H9 (cell line): ENCODE measurements around the gene CEP55. TPM values are rescaled to one million over a fixed set of nuclear protein-coding genes. Genes with fewer than 3 reads are reported as not detected.

Experiments used
- DNase-seq: peaks from one replicate; pipeline ENCODE4 v3.0.0-alpha.2; 2017
- H2AFZ ChIP-seq: one replicate; pipeline ENCODE4 v1.6.1; 2013; ENCODE audit warnings: mild to moderate bottlenecking, low read length, control low read depth, moderate library complexity
- H2AK5ac ChIP-seq: 2 replicates; pipeline ENCODE4 v1.6.1; 2013; ENCODE audit warnings: low read length, control low read depth, mixed read lengths; ENCODE audit not compliant: insufficient read length
- H2BK120ac ChIP-seq: one replicate; pipeline ENCODE4 v1.6.1; 2013; ENCODE audit warnings: low read depth, mild to moderate bottlenecking, low read length, control low read depth, inconsistent platforms; ENCODE audit not compliant: poor library complexity, severe bottlenecking
- H2BK12ac ChIP-seq: 2 replicates; pipeline ENCODE4 v1.6.1; 2013; ENCODE audit warnings: low read length, control low read depth, mixed read lengths, low read depth; ENCODE audit not compliant: insufficient read length
- H2BK15ac ChIP-seq: 2 replicates; pipeline ENCODE4 v1.6.1; 2013; ENCODE audit warnings: low read depth, low read length, control low read depth
- H2BK20ac ChIP-seq: one replicate; pipeline ENCODE4 v1.6.1; 2013; ENCODE audit warnings: low read depth, mild to moderate bottlenecking, low read length, control low read depth, inconsistent platforms; ENCODE audit not compliant: poor library complexity, severe bottlenecking
- H2BK5ac ChIP-seq: 2 replicates; pipeline ENCODE4 v1.6.1; 2013; ENCODE audit warnings: low read length, control low read depth, mixed read lengths; ENCODE audit not compliant: insufficient read length
- H3K14ac ChIP-seq: 2 replicates; pipeline ENCODE4 v1.6.1; 2013; ENCODE audit warnings: low read length, control low read depth; ENCODE audit not compliant: insufficient read depth
- H3K18ac ChIP-seq: 2 replicates; pipeline ENCODE4 v1.6.1; 2013; ENCODE audit warnings: low read depth, mild to moderate bottlenecking, mixed read lengths, low read length, control low read depth; ENCODE audit not compliant: insufficient read length
- H3K23ac ChIP-seq: 2 replicates; pipeline ENCODE4 v1.6.1; 2013; ENCODE audit warnings: low read length, control low read depth, mixed read lengths, low read depth; ENCODE audit not compliant: insufficient read length
- H3K23me2 ChIP-seq: 2 replicates; pipeline ENCODE4 v1.6.1; 2013; ENCODE audit warnings: low read depth, mild to moderate bottlenecking, mixed read lengths, low read length, control low read depth; ENCODE audit not compliant: insufficient read length, poor library complexity, severe bottlenecking
- H3K27ac ChIP-seq: 2 replicates; pipeline ENCODE4 v1.5.1; 2013; ENCODE audit warnings: low read length, control low read depth, mixed read lengths, low read depth; ENCODE audit not compliant: insufficient read length
- H3K27me3 ChIP-seq: 2 replicates; pipeline ENCODE4 v1.6.1; 2013; ENCODE audit warnings: low read length, control low read depth, inconsistent platforms; ENCODE audit not compliant: insufficient read depth
- H3K4ac ChIP-seq: 2 replicates; pipeline ENCODE4 v1.6.1; 2013; ENCODE audit warnings: low read depth, mild to moderate bottlenecking, control low read depth, inconsistent platforms, low read length, moderate library complexity
- H3K4me1 ChIP-seq: 2 replicates; pipeline ENCODE4 v1.6.1; 2013; ENCODE audit warnings: low read length, control low read depth, inconsistent platforms; ENCODE audit not compliant: insufficient read depth
- H3K4me2 ChIP-seq: 2 replicates; pipeline ENCODE4 v1.6.1; 2013; ENCODE audit warnings: low read length, control low read depth, mixed read lengths; ENCODE audit not compliant: insufficient read length, insufficient read depth
- H3K56ac ChIP-seq: 2 replicates; pipeline ENCODE4 v1.6.1; 2013; ENCODE audit warnings: low read depth, mild to moderate bottlenecking, mixed read lengths, low read length, control low read depth; ENCODE audit not compliant: insufficient read length
- H3K79me1 ChIP-seq: 2 replicates; pipeline ENCODE4 v1.6.1; 2013; ENCODE audit warnings: low read depth, mild to moderate bottlenecking, moderate library complexity, low read length, control low read depth, inconsistent platforms; ENCODE audit not compliant: insufficient read depth, poor library complexity, severe bottlenecking
- H3K79me2 ChIP-seq: 2 replicates; pipeline ENCODE4 v1.6.1; 2013; ENCODE audit warnings: low read length, control low read depth, inconsistent platforms; ENCODE audit not compliant: insufficient read depth
- H3K9ac ChIP-seq: 2 replicates; pipeline ENCODE4 v1.6.1; 2013; ENCODE audit warnings: low read length, control low read depth, mixed read lengths; ENCODE audit not compliant: insufficient read length; ENCODE audit errors: extremely low read depth
- H3K9me3 ChIP-seq: one replicate; pipeline ENCODE4 v1.6.1; 2013; ENCODE audit warnings: low read depth, low read length, inconsistent platforms; ENCODE audit not compliant: control insufficient read depth
- H3T11ph ChIP-seq: one replicate; pipeline ENCODE4 v1.6.1; 2013; ENCODE audit warnings: mild to moderate bottlenecking, low read length, control low read depth, inconsistent platforms
- H4K20me1 ChIP-seq: one replicate; pipeline ENCODE4 v1.6.1; 2013; ENCODE audit not compliant: control insufficient read depth, insufficient read length, insufficient read depth
- H4K5ac ChIP-seq: 2 replicates; pipeline ENCODE4 v1.6.1; 2013; ENCODE audit warnings: low read depth, mild to moderate bottlenecking, mixed read lengths, low read length, control low read depth; ENCODE audit not compliant: insufficient read length
- H4K8ac ChIP-seq: replicated peaks from 2 replicates; pipeline ENCODE4 v1.6.1; 2013; ENCODE audit warnings: low read length, control low read depth, mixed read lengths, low read depth; ENCODE audit not compliant: insufficient read length
- H4K91ac ChIP-seq: 2 replicates; pipeline ENCODE4 v1.6.1; 2013; ENCODE audit warnings: low read depth, mild to moderate bottlenecking, moderate library complexity, mixed read lengths, low read length, control low read depth; ENCODE audit not compliant: insufficient read length
- H3K27ac Mint-ChIP-seq, 3 experiments: 2 replicates in 2 of 3; 3 replicates in 1 of 3; pipeline ENCODE4 v1.8.0; 2020 to 2021; ENCODE audit warnings: mixed read lengths in 3 of 3, mild to moderate bottlenecking in 1 of 3, moderate library complexity in 1 of 3
- H3K27me3 Mint-ChIP-seq: 2 replicates; pipeline ENCODE4 v1.8.0; 2021; ENCODE audit warnings: low read depth, mild to moderate bottlenecking, moderate library complexity, mixed read lengths
- H3K36me3 Mint-ChIP-seq, 3 experiments: 2 replicates in 2 of 3; 3 replicates in 1 of 3; pipeline ENCODE4 v1.8.0; 2020 to 2021; ENCODE audit warnings: low read depth in 3 of 3, mixed read lengths in 3 of 3; ENCODE audit not compliant: insufficient read depth in 1 of 3
- H3K4me1 Mint-ChIP-seq, 2 experiments: 2 replicates each; pipeline ENCODE4 v1.8.0; 2020; ENCODE audit warnings: mixed read lengths in 2 of 2
- H3K4me3 Mint-ChIP-seq, 2 experiments: 2 replicates in 1 of 2; 3 replicates in 1 of 2; pipeline ENCODE4 v1.8.0; 2020 to 2021; ENCODE audit warnings: mild to moderate bottlenecking in 2 of 2, mixed read lengths in 2 of 2, moderate library complexity in 1 of 2
- H3K9me3 Mint-ChIP-seq, 2 experiments: 2 replicates in 1 of 2; 3 replicates in 1 of 2; pipeline ENCODE4 v1.8.0; 2020; ENCODE audit warnings: mild to moderate bottlenecking in 2 of 2, mixed read lengths in 2 of 2, moderate library complexity in 1 of 2
- CTCF ChIP-seq: fragments of 200-600 bp; sonication (generic); conservative IDR thresholded peaks from 3 replicates; pipeline ENCODE4 v1.8.0; 2021; ENCODE audit warnings: antibody characterized with exemption, mild to moderate bottlenecking
- WGBS: extraction: QIAGEN DNeasy Blood & Tissue Kit; methylation state at CpG from one replicate; pipeline ENCODE4 v1.1.7; 2013; ENCODE audit warnings: missing lambda C conversion rate, low lambda C conversion rate, mixed read lengths; ENCODE audit not compliant: insufficient read length; ENCODE audit errors: extremely low coverage; 5-methylcytosine and 5-hydroxymethylcytosine counted together
- total RNA-seq: library from RNA; stranded (reverse); gene quantifications from 2 replicates; pipeline ENCODE4 v1.2.1, GENCODE V29; 2021

The CEP55 gene
- total RNA-seq, 1 experiment from 2014 or later: 17.8 TPM

- H3K27ac Mint-ChIP-seq: no peak overlapping the region
- H3K36me3 Mint-ChIP-seq: peaks cover 0 to 2% (median 0%) of the 10 kb centered on the region in 3 experiments; a peak in 1 of 7 replicates
- Histone ChIP-seq H3K23ac (no peak overlapping the region), H3K14ac (no peak overlapping the region), H4K5ac (no peak overlapping the region), H3K4me2 (no peak overlapping the region), H3K27ac (no peak overlapping the region), H2BK12ac (no peak overlapping the region), H3K18ac (no peak overlapping the region), H3T11ph (no peak overlapping the region), H3K9ac (no peak overlapping the region), H4K8ac (no peak overlapping the region), H3K79me1 (no peaks in the 10 kb centered on the region), H2AK5ac (no peak overlapping the region), H2AFZ (no peak overlapping the region), H2BK20ac (no peak overlapping the region), H3K27me3 (peaks cover under 1% of the 10 kb centered on the region; the same call in 1 of the 2 replicates), H2BK15ac (no peak overlapping the region), H3K23me2 (no peaks in the 10 kb centered on the region), H3K79me2 (no peaks in the 10 kb centered on the region), H2BK120ac (no peak overlapping the region), H3K9me3 (no peaks in the 10 kb centered on the region), H4K20me1 (no peaks in the 10 kb centered on the region), H3K4me1 (no peaks in the 10 kb centered on the region; the same call in 1 of the 2 replicates), H2BK5ac (no peak overlapping the region), H4K91ac (no peak overlapping the region), H3K56ac (no peak overlapping the region), H3K4ac (no peak overlapping the region)
- H3K27me3 Mint-ChIP-seq: peaks cover 45% of the 10 kb centered on the region
- no peak overlapping the region; a peak in 1 of 5 replicates for H3K4me3 Mint-ChIP-seq
- TF ChIP-seq CTCF: no peak
- no peak for DNase-seq
- peaks cover 2% of the 10 kb centered on the region in 2 experiments; a peak in 1 of 5 replicates for H3K9me3 Mint-ChIP-seq
- no CpG with 5 or more reads among the region's 9 CpGs for WGBS
- peaks cover 7 to 17% of the 10 kb centered on the region in 2 experiments for H3K4me1 Mint-ChIP-seq
Measured at GRCh38 chr10:93559490-93559889, 63.1 kb downstream of the CEP55 start.
